HEK293 (cell line): ENCODE measurements around the gene MS4A1.

Experiments used
- CTCF ChIA-PET: fragments of 350-600 bp; formaldehyde crosslinking; extraction: SDS; loops from one replicate; lab custom pipeline; 2021; ENCODE audit warnings: antibody characterized with exemption; lab: Yijun Ruan, JAX
- POLR2A ChIA-PET: fragments of 300-600 bp; formaldehyde crosslinking; extraction: SDS; loops from one replicate; lab custom pipeline; 2020; ENCODE audit warnings: antibody characterized with exemption, inconsistent platforms; lab: Yijun Ruan, JAX
- H3K27ac ChIP-seq: fragments of 200-500 bp; sonication (Bioruptor generic); 2 replicates; pipeline ENCODE4 v1.5.1; 2014; ENCODE audit warnings: low read depth, low read length, control low read depth, inconsistent platforms; ENCODE audit errors: extremely low read depth
- H3K36me3 ChIP-seq, 2 experiments: fragments of 200-500 bp in 1 of 2; sonication (Bioruptor generic) in 1 of 2; 1 replicate in 1 of 2; 2 replicates in 1 of 2; pipeline ENCODE4 v1.5.1; 2014 to 2017; ENCODE audit warnings: inconsistent platforms in 2 of 2, low read length in 2 of 2; ENCODE audit not compliant: control insufficient read depth in 2 of 2, insufficient read depth in 1 of 2
- H3K4me1 ChIP-seq: fragments of 200-500 bp; sonication (Bioruptor generic); 2 replicates; pipeline ENCODE4 v1.5.1; 2014; ENCODE audit warnings: mild to moderate bottlenecking, low read length, inconsistent platforms; ENCODE audit not compliant: control insufficient read depth, insufficient read depth
- H3K4me3 ChIP-seq: 2 replicates; pipeline ENCODE4 v1.5.1; 2011; ENCODE audit warnings: low read depth, mild to moderate bottlenecking, control low read depth, low read length, moderate library complexity
- H3K9me3 ChIP-seq: fragments of 200-500 bp; sonication (Bioruptor generic); 2 replicates; pipeline ENCODE4 v1.5.1; 2014; ENCODE audit warnings: low read depth, low read length, inconsistent platforms; ENCODE audit not compliant: control insufficient read depth, insufficient read depth
- GLI4 ChIP-seq: fragments of 450-650 bp; formaldehyde crosslinking; IDR thresholded peaks from 2 replicates; pipeline ENCODE4 v1.5.1; 2016; ENCODE audit warnings: missing biosample characterization, missing genetic modification characterization
- MZF1 ChIP-seq: fragments of 450-650 bp; formaldehyde crosslinking; IDR thresholded peaks from 2 replicates; pipeline ENCODE4 v1.5.1; 2017; ENCODE audit warnings: missing biosample characterization, missing genetic modification characterization, borderline replicate concordance
- PRDM4 ChIP-seq: fragments of 450-650 bp; formaldehyde crosslinking; IDR thresholded peaks from 2 replicates; pipeline ENCODE4 v1.5.1; 2017; ENCODE audit warnings: missing biosample characterization, missing genetic modification characterization
- SCRT2 ChIP-seq: fragments of 450-650 bp; formaldehyde crosslinking; IDR thresholded peaks from 2 replicates; pipeline ENCODE4 v1.5.1; 2016; ENCODE audit warnings: missing biosample characterization, missing genetic modification characterization
- SP3 ChIP-seq: fragments of 450-650 bp; formaldehyde crosslinking; IDR thresholded peaks from 2 replicates; pipeline ENCODE4 v1.5.1; 2016; ENCODE audit warnings: missing biosample characterization, missing genetic modification characterization
- TCF7L2 ChIP-seq: IDR thresholded peaks from 2 replicates; pipeline ENCODE4 v1.6.1; 2011; ENCODE audit warnings: low read depth, mild to moderate bottlenecking, inconsistent platforms, low read length, moderate library complexity, borderline replicate concordance
- ZBTB8A ChIP-seq: fragments of 450-650 bp; formaldehyde crosslinking; IDR thresholded peaks from 2 replicates; pipeline ENCODE4 v1.5.1; 2016; ENCODE audit warnings: missing biosample characterization, missing genetic modification characterization
- ZFP3 ChIP-seq: fragments of 450-650 bp; formaldehyde crosslinking; IDR thresholded peaks from 2 replicates; pipeline ENCODE4 v1.5.1; 2016; ENCODE audit warnings: low read depth, missing biosample characterization, missing genetic modification characterization
- ZFP69B ChIP-seq: fragments of 450-650 bp; formaldehyde crosslinking; IDR thresholded peaks from 2 replicates; pipeline ENCODE4 v1.5.1; 2016; ENCODE audit warnings: missing biosample characterization, missing genetic modification characterization
- ZNF10 ChIP-seq: fragments of 450-650 bp; formaldehyde crosslinking; IDR thresholded peaks from 2 replicates; pipeline ENCODE4 v1.5.1; 2017; ENCODE audit warnings: missing biosample characterization, missing genetic modification characterization
- ZNF114 ChIP-seq: fragments of 450-650 bp; formaldehyde crosslinking; IDR thresholded peaks from 2 replicates; pipeline ENCODE4 v1.5.0; 2017; ENCODE audit warnings: missing biosample characterization, missing genetic modification characterization
- ZNF23 ChIP-seq: fragments of 450-650 bp; formaldehyde crosslinking; IDR thresholded peaks from 2 replicates; pipeline ENCODE4 v1.5.1; 2016; ENCODE audit warnings: missing biosample characterization, missing genetic modification characterization, borderline replicate concordance
- ZNF266 ChIP-seq: fragments of 450-650 bp; formaldehyde crosslinking; IDR thresholded peaks from 2 replicates; pipeline ENCODE4 v1.5.1; 2016; ENCODE audit warnings: missing biosample characterization, missing genetic modification characterization, low read depth
- ZNF394 ChIP-seq: fragments of 450-650 bp; formaldehyde crosslinking; IDR thresholded peaks from 2 replicates; pipeline ENCODE4 v1.5.1; 2016; ENCODE audit warnings: missing biosample characterization, missing genetic modification characterization, mild to moderate bottlenecking, moderate library complexity, borderline replicate concordance
- ZNF488 ChIP-seq: fragments of 450-650 bp; formaldehyde crosslinking; IDR thresholded peaks from 2 replicates; pipeline ENCODE4 v1.5.1; 2016; ENCODE audit warnings: missing biosample characterization, missing genetic modification characterization
- ZNF664 ChIP-seq: fragments of 450-650 bp; formaldehyde crosslinking; IDR thresholded peaks from 2 replicates; pipeline ENCODE4 v1.5.1; 2016; ENCODE audit warnings: missing biosample characterization, missing genetic modification characterization
- ZNF76 ChIP-seq: fragments of 450-650 bp; formaldehyde crosslinking; IDR thresholded peaks from 2 replicates; pipeline ENCODE4; 2016; ENCODE audit warnings: low read depth, missing biosample characterization, missing genetic modification characterization, borderline replicate concordance
- ZNF837 ChIP-seq: fragments of 450-650 bp; formaldehyde crosslinking; IDR thresholded peaks from 2 replicates; pipeline ENCODE4 v1.5.1; 2016; ENCODE audit warnings: missing biosample characterization, missing genetic modification characterization
- ZNF843 ChIP-seq: fragments of 450-650 bp; formaldehyde crosslinking; IDR thresholded peaks from 2 replicates; pipeline ENCODE4 v1.5.1; 2016; ENCODE audit warnings: missing biosample characterization, missing genetic modification characterization
- ZSCAN16 ChIP-seq: fragments of 450-650 bp; formaldehyde crosslinking; IDR thresholded peaks from 2 replicates; pipeline ENCODE4 v1.5.1; 2016; ENCODE audit warnings: missing biosample characterization, missing genetic modification characterization
- ZSCAN5A ChIP-seq: fragments of 450-650 bp; formaldehyde crosslinking; IDR thresholded peaks from 2 replicates; pipeline ENCODE4 v1.5.1; 2016; ENCODE audit warnings: missing biosample characterization, missing genetic modification characterization
- TF ChIP-seq, protein P1 (sequence below): fragments of 450-650 bp; formaldehyde crosslinking; IDR thresholded peaks from 2 replicates; pipeline ENCODE4 v1.5.1; 2016; ENCODE audit warnings: missing biosample characterization, missing genetic modification characterization
- TF ChIP-seq, protein P2 (sequence below): fragments of 450-650 bp; formaldehyde crosslinking; IDR thresholded peaks from 2 replicates; pipeline ENCODE4; 2016; ENCODE audit warnings: missing biosample characterization, missing genetic modification characterization
- TF ChIP-seq, protein P3 (sequence below): fragments of 450-650 bp; formaldehyde crosslinking; IDR thresholded peaks from 2 replicates; pipeline ENCODE4 v1.5.1; 2017; ENCODE audit warnings: missing biosample characterization, missing genetic modification characterization

The MS4A1 gene

DNA sequence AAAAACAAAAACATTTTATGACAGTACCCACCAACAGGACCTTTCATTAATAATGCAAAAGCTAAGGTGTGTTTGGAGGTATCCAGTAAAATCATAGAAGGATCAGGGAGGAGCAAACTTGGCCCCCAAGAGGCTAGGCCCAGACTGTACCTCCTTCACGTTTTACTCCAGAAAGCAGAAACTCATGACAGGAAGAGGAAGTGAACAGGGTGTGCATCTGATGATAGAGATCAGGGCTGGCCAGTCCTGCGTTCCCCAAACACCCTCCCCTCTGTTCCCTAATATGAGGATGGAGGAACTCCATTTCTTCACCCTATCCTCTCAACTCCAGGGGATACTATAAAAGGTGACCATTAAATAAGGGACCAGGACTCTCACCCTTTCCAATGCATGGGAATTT, 26.7 kb downstream of the MS4A1 start:
- Histone ChIP-seq H3K4me1 (no peaks in the 10 kb centered on the region), H3K36me3 (no peaks in the 10 kb centered on the region), H3K9me3 (no peaks in the 10 kb centered on the region), H3K4me3 (no peak overlapping the region), H3K27ac (no peak overlapping the region)
- POLR2A ChIA-PET: no interaction called here
- CTCF ChIA-PET: interaction anchor here (1.3 kb wide), 1 partner anchor 119 kb away, joined by 3 read pairs; no protein-coding TSS in a partner anchor
- TF ChIP-seq ZSCAN16 (tag by site-specific recombination) (no peak), ZNF266 (no peak), GLI4 (no peak), SCRT2 (tag by site-specific recombination) (no peak), ZNF114 (tag by site-specific recombination) (no peak), TCF7L2 (no peak), ZNF394 (tag by site-specific recombination) (no peak), MZF1 (tag by site-specific recombination) (no peak), ZNF76 (tag by site-specific recombination) (no peak), ZNF10 (tag by site-specific recombination) (no peak), ZNF837 (tag by site-specific recombination) (no peak), ZNF843 (no peak)
- TF ChIP-seq, protein P1, sequence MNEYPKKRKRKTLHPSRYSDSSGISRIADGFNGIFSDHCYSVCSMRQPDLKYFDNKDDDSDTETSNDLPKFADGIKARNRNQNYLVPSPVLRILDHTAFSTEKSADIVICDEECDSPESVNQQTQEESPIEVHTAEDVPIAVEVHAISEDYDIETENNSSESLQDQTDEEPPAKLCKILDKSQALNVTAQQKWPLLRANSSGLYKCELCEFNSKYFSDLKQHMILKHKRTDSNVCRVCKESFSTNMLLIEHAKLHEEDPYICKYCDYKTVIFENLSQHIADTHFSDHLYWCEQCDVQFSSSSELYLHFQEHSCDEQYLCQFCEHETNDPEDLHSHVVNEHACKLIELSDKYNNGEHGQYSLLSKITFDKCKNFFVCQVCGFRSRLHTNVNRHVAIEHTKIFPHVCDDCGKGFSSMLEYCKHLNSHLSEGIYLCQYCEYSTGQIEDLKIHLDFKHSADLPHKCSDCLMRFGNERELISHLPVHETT: no peak
- TF ChIP-seq, protein P2, sequence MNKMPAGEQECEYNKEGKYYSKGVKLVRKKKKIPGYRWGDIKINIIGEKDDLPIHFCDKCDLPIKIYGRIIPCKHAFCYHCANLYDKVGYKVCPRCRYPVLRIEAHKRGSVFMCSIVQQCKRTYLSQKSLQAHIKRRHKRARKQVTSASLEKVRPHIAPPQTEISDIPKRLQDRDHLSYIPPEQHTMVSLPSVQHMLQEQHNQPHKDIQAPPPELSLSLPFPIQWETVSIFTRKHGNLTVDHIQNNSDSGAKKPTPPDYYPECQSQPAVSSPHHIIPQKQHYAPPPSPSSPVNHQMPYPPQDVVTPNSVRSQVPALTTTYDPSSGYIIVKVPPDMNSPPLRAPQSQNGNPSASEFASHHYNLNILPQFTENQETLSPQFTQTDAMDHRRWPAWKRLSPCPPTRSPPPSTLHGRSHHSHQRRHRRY (tag by site-specific recombination): no peak

DNA sequence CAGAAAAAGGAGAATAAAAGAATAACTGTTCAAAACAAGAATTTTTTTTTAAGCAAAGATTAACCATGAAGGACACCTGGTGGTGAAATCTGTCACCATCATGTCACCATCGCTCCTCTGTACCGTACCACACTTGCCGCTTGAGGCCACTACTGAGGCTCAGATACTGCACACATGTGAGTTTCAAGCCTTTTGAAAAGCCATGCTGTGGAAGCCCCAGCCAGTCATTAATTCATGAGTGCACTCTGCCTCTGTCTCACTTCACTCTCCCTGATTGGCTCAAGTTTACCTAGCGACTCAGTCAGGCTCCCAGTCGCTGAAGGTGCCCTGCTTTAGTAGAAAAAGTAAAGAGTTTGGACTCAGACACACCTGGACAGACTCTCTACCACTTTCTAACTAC, 30.3 kb downstream of the MS4A1 start:
- no peaks in the 10 kb centered on the region for H3K36me3 ChIP-seq
- TF ChIP-seq, protein P3, sequence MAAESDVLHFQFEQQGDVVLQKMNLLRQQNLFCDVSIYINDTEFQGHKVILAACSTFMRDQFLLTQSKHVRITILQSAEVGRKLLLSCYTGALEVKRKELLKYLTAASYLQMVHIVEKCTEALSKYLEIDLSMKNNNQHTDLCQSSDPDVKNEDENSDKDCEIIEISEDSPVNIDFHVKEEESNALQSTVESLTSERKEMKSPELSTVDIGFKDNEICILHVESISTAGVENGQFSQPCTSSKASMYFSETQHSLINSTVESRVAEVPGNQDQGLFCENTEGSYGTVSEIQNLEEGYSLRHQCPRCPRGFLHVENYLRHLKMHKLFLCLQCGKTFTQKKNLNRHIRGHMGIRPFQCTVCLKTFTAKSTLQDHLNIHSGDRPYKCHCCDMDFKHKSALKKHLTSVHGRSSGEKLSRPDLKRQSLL: no peak
- no peak for TF ChIP-seq SP3
- no peak for TF ChIP-seq ZBTB8A
- no peak for TF ChIP-seq PRDM4 (tag by site-specific recombination)
- TF ChIP-seq ZNF23 (tag by site-specific recombination): no peak
- no peak for TF ChIP-seq ZNF488
- TF ChIP-seq ZSCAN5A: no peak
- TF ChIP-seq ZNF664 (tag by site-specific recombination): no peak
- TF ChIP-seq ZFP69B (tag by site-specific recombination): no peak
- TF ChIP-seq ZFP3 (tag by site-specific recombination): no peak
- no peak overlapping the region for H3K27ac ChIP-seq
- ChIA-PET POLR2A (no interaction called here), CTCF (no interaction called here)
- no peak overlapping the region for H3K4me3 ChIP-seq
- no peaks in the 10 kb centered on the region for H3K9me3 ChIP-seq
- no peaks in the 10 kb centered on the region for H3K4me1 ChIP-seq
